Gastroesophageal sphincter (tissue), 3 donors: ENCODE data around the gene B4GALNT2.
"Not testable (repeated sequence)": the region's sequence is repeated elsewhere in the genome, so short reads cannot be mapped to it uniquely, and the experiment has no call there.

Source experiments
- CTCF ChIP-seq, 4 experiments: fragments of 200-600 bp in 2 of 4; fragments of 450-650 bp in 2 of 4; sonication (generic) in 1 of 4; IDR thresholded peaks; one replicate each; pipeline ENCODE4 v1.5.1; 2017 to 2019; ENCODE audit warnings: antibody characterized with exemption in 4 of 4, mild to moderate bottlenecking in 2 of 4, moderate library complexity in 2 of 4
- EP300 ChIP-seq: sonication (generic); formaldehyde crosslinking; IDR thresholded peaks from one replicate; pipeline ENCODE4 v1.6.1; 2017; ENCODE audit warnings: antibody characterized with exemption, mild to moderate bottlenecking
- POLR2A ChIP-seq, 2 donors: fragments of 450-650 bp; IDR thresholded peaks; one replicate each; pipeline ENCODE4 v1.6.1; 2017; ENCODE audit warnings: antibody characterized with exemption in 2 of 2, mild to moderate bottlenecking in 2 of 2, moderate library complexity in 1 of 2
- POLR2AphosphoS5 ChIP-seq: sonication (generic); formaldehyde crosslinking; IDR thresholded peaks from one replicate; pipeline ENCODE4 v1.6.1; 2017; ENCODE audit warnings: antibody characterized with exemption

DNA sequence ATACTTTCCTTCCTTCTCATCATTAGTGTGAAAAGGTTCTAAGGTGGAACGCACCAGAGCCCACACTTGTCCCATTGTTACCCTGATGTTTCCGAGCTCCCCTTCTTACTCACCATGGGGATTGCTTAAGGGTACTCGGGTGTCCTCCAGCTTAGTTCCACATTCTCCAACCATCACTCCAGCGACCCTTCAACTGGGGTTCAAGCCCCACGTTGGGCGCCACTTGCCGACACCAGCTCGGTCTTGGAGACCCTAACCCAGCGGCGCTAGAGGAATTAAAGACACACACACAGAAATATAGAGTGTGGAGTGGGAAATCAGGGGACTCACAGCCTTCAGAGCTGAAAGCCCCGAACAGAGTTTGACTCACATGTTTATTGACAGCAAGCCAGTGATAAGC is 43.4 kb downstream of the B4GALNT2 start:
- not testable (repeated sequence) for TF ChIP-seq CTCF (IDR thresholded peaks at IDR 0.05); POLR2A (IDR thresholded peaks at IDR 0.05); POLR2AphosphoS5; EP300
